ENCODE measurements around the gene SCAF8.
A peak's percentile ranks its signal among the peaks of the same experiment; 100 is the strongest.

The SCAF8 gene

DNA sequence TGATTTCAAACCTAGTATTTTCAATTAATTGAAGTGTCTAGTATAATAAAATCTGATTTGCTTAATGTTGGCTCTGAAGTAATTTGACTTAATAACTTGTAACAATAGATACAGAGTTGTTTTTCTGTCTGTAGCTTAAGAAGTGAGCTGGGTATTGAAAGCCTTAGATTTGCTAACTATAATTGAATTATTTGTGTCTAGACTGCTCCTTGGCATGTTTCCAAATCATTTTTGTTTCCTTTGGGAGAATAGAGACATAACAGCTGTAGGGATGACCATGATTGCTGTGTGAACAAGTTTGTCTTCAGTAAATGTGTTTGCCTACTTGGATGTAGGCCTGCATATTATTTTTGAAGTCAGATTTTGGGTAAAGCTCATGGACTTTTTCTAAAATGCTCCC lies 115.4 kb downstream of the SCAF8 start:
- FAIRE-seq, result no peak

DNA sequence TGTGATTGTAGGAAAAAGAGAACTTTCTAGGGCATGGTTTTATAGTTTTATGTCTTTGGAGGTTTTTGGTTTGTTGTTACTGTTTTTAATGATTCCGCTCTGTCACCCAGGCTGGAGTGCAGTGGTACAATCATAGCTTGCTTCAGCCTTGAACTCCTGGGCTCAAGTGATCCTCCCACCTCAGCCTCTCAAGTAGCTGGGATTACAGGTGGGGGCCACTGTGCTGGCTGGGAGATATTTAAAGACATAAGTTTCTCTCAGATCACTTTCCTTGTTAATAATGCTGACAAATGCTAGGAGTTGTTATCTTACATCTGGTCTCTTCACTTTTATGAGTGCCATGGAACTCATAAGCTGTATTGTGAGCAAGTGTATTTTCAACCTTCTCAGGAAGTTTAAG lies 116.3 kb downstream of the SCAF8 start:
- FAIRE-seq, result no peak

DNA sequence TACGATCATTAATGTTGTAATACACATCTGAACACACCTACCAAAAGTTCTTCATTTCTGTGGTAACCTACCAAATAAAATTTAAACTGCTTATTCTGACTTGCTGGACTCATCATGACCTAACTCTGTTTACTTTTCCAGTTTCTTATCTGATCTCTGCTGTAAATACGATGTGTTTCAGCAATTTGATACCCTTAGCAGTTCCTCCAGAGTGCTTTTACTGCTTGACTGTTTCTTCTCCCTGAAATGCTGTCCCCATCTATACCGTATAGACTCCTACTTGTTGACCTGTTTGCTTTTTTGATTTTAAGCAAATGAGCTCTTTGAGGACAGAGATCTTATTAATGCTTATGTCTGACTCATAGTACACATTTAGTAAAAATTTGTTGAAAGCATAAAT lies 119.5 kb downstream of the SCAF8 start:
- FAIRE-seq, result no peak

DNA sequence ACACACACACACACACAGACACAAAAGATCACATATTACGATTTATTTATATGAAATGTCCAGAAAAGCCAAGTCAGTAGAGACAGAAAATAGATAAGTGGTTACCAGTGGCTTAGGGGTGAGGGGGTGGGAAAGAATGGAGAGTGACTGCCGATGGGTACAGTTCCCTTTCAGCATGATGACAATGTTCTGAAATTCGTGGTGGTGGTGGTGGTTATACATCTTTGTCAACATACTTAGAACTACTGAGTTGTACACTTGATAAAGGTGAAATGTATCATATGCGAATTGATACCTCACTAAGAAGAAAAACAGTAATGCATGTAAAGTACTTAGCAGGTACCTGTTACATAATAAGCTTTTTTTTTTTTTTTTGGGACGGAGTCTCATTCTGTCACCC lies 124.3 kb downstream of the SCAF8 start:
- FAIRE-seq, result no peak

DNA sequence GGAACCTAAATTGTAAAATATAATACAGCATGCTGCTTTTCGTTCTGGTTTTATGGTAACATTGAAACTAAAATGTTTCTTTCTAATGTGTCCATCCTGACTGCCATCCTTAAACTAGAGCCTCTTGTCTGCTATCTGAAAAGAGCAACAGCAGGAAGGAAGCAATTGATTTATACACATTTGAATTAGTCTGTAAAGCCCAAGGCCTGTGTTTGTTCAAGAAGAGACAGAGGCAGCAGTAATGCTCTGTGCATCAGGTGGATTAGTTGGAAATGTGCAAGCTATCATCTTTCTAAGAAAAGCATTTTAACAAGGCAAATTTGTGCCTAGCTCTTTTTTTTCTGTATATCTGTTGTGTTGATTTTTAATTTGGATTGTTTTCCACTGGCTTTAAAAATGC lies 128.6 kb downstream of the SCAF8 start:
- no peak for FAIRE-seq

DNA sequence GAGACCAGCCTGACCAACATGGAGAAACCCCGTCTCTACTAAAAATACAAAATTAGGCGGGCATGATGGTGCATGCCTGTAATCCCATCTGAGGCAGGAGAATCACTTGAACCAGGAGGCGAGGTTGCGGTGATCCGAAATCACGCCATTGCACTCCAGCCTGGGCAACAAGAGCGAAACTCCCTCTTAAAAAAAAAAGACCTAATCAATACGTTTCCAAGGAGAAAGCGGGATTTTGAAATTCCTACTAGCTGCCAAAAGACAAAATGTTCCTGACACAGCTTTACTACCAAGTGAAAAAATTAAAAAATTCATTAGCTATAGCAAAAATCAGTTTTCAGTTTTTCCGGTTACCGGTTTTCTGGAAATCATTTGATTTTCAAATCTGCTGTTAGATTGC lies 129.3 kb downstream of the SCAF8 start:
- FAIRE-seq, result no peak

DNA sequence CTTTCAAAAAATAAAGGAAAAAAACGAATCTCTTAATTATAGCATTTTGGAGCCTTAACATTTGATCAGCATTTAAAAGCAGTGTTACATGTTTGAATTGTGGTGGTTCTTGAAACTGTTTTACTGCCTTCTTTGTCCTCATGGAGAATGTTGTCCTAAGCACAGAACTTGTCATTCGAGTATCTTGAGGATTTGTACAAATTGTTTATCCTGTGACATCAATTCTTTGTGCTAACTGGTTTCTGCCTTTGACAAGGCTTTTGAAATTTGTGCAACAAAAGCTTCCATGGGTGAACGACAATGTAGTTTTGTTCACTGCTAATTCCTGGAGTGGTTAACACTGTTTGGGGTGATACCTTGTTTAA lies 130.8 kb downstream of the SCAF8 start:
- no peak for FAIRE-seq

DNA sequence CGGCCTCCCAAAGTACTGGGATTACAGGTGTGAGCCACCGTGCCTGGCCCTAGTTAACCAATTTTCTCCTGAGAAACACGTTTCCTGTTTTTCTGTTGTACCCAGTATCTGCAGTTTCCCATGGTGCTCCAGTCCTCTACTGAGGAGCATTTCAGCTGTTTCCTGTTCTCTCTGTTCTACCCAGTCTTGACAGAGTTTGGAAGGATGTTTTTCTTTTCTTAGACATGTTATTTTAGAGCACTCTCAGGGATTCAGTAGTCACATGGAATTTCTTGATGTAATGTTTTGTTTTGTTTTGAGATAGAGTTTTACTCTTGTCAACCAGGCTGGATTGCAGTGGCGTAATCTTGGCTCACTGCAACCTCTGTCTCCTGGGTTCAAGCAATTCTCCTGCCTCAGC lies 132.1 kb downstream of the SCAF8 start:
- no peak for FAIRE-seq

DNA sequence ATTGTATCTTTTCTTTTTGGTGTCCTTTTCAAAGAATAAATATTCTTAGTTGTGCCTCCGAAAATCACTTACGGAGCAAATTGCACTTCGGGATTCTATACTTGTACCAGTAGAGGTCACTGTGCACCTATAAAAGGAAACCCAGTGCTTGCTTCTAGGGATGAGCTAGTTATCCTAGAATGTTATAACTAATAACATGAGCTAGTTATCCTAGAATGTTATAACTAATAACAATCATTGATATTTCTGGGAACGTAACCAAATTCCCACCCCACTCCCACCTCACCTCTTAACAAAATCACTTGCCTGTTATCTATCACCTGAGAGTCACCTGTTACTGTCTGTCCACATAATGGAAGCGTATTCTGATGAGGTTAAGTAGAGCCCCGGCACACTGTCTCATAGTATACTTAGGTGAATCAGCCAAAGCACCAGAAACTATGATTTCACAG lies 135.0 kb downstream of the SCAF8 start:
- FAIRE-seq, result peak; percentile 88

DNA sequence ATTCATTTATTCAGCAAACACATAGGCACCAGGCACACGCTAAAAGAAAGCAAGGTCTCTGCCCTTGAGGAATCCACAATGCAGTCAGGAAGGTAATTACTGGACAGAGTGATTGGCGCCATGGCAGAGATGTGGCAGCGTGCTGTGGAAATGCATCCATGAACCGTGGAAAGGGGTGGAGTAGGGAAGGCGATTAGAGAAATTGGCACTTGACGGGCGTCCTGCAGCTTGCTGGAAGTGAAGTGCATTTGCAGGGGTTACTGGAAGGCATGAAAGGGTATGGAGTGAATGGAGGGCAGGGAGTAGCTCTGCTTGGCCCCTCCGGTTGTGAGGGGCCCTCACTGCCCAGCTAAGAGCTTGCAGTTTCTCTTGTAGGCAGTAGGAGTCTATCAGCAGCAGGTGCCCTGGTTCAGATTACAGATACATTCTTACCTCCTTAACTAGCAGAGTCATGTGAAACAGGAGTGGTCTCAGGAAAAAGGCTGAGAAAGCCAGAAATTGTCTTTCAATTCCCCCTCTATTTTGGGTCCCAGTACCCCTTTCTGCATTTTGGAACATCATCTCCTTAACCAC lies 139.4 kb downstream of the SCAF8 start:
- FAIRE-seq, result no peak

DNA sequence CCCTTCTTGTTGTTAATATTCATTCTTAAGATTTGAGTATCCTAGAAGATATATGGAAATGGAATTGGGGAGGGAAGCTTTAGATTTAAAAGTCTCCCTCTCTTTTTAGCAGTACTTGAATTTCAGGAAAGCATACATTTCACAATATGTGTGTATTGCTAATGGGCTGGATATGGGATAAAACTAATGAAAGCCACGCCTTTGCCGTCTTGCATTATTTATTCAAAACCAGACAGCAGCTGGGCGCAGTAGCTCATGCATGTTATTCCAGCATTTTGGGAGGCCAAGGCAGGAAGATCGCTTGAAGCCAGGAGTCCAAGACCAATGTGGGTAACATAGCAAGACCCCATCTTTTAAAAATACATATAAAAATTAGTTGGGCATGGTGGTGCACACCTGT lies 140.3 kb downstream of the SCAF8 start:
- no peak for FAIRE-seq

DNA sequence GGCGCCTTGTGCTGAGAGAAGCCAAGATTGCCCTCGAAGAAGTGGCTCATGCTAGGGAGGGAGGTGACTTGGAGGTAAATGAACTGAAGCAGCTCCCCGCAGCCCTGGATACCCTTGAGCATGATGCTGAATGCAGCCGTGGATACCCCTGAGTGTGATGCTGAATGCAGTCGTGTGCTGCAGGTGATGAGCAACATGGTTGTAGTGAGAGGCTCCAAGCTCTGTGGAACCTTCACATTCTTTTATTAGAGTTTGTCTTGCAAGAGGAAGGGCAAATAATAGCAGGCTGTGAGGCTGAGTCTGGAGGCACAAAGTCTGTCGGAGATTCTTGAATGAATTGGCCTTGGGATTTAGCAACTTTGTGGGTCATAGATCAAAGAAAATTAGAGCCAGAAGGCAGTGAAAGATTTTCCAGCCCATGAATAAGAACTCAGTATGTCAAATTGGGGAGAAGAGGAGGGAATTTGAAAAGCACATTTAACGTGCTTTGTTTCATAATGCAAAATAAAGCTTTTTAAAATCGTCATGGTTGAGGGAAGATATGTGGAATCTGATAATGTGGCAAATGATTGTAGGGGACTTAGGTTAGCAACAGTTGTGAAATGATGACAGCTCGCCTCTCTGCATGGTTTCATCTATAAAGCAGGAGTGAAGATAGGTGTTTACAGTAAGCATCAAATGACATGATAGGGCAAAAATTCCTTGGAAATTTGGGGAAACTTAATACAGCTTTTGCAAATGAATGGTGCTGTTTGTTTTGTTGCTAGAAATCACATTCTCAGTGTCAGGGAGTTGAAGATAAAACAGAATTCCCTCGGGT lies 141.8 kb downstream of the SCAF8 start:
- FAIRE-seq, result no peak

DNA sequence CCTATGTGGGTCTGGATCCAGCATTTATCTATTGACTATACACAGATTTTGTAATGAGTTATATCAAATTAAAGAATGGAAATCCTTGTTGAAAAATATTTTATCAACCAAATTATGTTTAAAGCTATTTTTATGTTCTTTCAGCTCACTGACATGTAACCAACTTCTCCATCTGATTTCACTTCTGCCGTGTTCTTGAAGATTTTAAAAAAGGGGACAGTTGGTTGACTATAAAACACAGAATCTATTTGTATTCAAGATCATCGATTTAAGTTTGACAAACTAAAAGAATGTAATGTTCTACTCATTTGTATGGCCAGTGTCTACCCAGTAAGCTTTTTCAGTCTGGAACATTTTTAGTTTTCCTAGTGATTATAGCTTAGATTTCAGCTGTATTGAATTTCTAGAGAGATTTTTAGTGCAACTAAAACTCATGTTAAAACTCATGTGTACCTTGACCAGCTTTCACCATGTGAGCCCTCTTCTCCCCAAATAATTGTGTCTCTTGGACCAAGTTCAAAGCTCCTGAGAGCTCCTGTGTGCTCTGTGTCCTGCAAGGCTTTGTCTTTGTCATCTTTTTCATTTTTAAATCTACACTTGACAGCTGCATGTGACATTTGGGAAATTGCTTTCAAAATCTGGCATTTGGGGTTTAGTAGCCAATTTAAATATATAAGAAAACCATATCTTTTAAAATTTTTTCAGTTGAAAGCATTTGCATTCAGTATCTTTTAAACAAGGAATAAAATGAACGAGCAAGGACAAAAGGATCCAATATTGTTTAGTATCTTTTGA lies 143.5 kb downstream of the SCAF8 start:
- no peak for FAIRE-seq

DNA sequence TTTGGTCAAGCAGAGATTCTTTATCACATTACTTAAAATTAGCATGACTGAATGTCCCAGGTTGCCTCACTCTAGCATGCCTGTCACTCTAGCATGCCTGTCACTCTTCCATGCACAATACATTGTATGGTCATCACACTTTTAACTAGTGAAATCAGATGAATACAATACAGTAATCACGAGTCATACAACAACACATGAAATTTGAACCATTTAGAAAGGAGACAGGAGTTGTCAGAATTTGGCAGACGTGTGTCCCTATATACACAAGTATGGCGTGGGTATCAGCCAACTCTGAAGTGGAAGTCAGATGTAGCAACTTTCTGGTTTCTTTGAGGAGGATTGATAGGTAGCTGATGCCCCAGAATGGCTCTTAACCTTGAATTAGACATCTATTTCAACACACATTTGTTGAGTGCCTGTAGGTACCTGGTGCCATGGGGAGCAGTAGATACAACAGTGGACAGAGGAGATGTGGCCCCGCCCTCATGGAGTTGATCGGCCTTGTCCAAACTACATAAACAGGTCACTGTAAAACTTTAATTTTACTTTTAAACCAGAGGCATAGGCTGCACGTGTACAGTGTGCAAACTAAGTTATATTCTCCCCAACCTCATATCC lies 145.8 kb downstream of the SCAF8 start:
- FAIRE-seq, result no peak

DNA sequence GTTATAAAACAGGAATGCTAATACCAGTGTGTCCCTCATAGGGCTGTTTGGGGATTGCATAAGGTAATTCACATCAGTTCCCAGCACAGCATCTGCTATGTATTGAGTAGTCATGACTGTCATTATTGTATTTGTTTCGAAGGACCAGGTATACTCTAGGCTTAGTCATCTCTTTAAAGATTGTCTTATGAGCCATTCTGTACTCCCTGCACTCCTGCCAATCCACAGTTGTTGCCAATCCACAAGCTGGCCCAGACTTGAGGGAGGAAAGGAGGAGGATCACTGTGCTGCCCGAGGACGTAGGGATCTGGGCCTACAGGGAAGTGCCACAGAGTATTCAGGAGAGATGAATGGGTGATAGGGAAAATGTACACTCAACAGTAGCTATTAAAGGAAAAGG lies 148.9 kb downstream of the SCAF8 start:
- FAIRE-seq, result no peak

All from TTC549 (cell line).